ENCODE measurements around the gene POU2AF1. TPM values are rescaled to one million over a fixed set of nuclear protein-coding genes. Genes with fewer than 3 reads are reported as not detected.
"Not testable (repeated sequence)": the region's sequence is repeated elsewhere in the genome, so short reads cannot be mapped to it uniquely, and the experiment has no call there.

Gene POU2AF1
- total RNA-seq, 1 experiment from 2014 or later = not detected

DNA sequence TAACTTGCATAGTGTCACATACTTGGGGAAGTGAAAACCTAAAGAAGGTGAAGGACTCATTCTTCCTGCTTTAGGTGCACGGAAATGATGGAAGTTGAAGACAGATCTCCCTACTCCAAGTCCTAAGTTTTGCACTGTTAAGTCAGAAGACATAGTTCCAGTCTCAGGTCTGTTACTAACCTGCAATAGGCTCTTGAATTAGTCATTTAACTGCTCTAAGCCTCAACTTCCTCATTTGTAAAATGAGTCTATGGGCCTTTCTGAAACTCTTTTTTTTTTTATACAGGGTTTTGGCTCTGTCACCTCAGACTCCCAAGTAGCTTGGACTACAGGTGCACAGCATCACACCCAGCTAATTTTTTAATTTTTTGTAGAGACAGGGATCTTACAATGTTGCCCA is 30.8 kb upstream of the POU2AF1 start:
- no peak for DNase-seq (ENCODE audit: low read depth)

- DNase-seq (ENCODE audit: low read depth) = peak; percentile 67
Measured at GRCh38 chr11:111408789-111409727, 30.0 kb upstream of the POU2AF1 start.

DNA sequence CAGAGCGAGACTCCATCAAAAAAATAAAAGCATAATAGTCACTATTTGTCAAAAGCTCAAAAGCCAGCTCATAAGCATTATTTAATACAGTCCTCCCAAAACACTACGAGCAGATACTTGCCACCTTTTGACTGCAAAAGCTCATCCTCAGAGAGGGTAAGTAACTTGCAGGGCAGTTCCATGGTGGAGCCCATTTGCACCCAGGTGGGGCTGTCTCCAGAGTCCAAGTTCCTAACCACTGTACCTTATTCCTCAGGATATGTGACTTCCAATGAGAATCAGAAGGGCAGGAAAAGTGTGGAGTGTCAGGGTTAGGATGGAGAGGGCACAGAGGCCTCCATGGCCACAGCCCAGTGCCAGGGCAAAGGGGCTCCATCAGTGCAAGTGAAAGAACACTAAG is 28.6 kb upstream of the POU2AF1 start:
- DNase-seq (ENCODE audit: low read depth) = no peak

GRCh38 chr11:111406589-111406988 is 27.5 kb upstream of the POU2AF1 start:
- no peak for DNase-seq (ENCODE audit: low read depth)

DNA sequence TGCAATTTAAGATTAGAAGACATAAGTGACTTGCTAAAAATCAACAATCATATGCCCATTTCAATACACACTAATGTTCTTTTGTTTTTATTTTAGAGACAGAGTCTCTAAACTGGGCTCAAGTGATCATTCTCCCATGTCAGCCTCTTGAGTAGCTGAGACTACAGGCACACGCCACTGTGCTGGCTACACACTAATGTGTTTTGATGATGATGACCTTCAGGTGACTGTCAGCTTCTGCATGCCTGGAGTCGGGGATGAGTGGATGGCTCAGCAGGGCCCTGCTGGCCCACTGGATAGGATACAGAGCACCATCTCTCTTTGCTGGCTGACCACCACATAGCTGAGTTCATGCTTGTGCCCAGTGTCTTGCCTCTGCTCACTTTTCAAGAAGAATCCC is 27.0 kb upstream of the POU2AF1 start:
- no peak for DNase-seq (ENCODE audit: low read depth)

- no peak for DNase-seq (ENCODE audit: low read depth)
Measured at GRCh38 chr11:111405551-111405950, 26.5 kb upstream of the POU2AF1 start.

- no peak for DNase-seq (ENCODE audit: low read depth)
Measured at GRCh38 chr11:111403051-111403726, 24.1 kb upstream of the POU2AF1 start.

DNA sequence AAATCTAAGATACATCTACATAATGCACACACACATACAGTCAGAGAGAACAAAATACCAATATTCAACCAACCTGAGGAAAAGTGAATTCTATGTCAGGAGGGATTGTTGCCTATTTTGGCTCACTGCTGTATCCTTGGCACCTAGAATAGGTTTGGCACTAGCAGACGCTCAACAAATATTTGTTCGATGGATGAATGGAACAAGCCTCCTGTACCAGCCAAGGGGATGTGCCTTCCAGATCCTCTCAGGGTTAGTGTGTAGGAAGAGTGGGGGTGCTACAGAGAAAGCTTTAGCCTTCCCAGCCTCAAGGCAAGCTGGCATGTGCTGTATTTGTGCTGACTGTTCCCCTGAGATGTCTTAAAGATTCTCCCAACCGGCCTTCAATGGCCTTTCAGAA is 23.3 kb upstream of the POU2AF1 start:
- no peak for DNase-seq (ENCODE audit: low read depth)

GRCh38 chr11:111401957-111402356 is 22.9 kb upstream of the POU2AF1 start:
- not testable (repeated sequence) for DNase-seq (ENCODE audit: low read depth)

DNA sequence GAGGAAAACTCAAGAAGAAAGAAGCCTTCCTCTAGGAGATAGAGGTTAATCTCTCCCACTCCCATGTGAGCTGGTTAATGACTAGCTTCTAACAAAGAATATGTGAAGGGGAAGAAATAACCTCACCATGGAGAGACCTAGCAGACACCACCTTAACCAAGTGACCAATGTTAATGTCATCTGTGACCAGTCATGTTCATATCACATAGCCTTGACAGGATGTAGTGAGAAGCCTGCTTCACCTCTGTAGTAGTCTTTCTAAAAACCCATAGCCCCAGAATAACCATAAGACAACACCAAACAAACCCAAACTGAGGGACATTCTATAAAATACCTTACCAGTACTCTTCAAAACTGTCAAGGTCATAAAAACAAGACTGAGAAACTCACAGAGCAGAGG is 21.5 kb upstream of the POU2AF1 start:
- no peak for DNase-seq (ENCODE audit: low read depth)

DNA sequence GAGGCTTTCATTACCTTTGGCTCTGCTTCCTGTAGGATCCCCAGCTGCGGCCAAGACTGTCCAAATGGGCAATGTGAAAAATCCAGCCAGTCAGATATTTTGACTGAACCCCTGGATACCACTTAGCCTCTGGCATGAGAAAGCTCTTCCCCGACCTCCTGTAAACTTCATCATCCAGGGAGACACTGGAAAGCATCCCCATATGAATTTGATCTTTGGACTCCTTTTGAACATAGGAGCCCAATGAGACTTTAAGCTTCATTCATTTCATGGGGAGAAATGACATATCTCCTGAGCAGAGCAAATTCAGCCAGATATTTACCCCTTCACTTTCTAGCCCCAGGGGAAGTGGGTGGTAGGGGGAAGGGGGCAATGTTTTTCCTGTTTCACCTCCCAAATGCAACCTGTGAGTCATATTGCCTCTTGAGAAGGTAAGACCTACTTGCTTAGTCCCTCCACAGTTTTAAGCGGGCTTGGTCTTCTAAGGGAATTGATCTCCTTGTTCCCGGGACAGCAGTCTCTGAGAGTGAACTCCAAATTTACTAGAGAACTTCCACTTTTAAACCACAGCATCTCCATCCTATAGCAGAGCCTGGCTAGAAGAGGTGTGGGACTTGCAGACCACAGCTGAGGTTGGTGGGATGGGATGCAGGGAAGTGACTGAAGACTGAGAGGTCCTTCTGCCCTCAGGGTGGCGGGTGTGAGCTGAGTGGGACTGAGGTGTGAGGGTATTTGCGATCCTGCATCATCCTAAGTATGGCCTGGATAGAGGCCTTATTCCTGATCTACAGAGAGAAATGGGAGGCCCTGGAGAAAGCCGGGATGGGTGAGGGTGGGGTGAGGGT is 20.3 kb upstream of the POU2AF1 start:
- no peak for DNase-seq (ENCODE audit: low read depth)

- no peak for DNase-seq (ENCODE audit: low read depth)
Measured at GRCh38 chr11:111397034-111397433, 18.0 kb upstream of the POU2AF1 start.

DNA sequence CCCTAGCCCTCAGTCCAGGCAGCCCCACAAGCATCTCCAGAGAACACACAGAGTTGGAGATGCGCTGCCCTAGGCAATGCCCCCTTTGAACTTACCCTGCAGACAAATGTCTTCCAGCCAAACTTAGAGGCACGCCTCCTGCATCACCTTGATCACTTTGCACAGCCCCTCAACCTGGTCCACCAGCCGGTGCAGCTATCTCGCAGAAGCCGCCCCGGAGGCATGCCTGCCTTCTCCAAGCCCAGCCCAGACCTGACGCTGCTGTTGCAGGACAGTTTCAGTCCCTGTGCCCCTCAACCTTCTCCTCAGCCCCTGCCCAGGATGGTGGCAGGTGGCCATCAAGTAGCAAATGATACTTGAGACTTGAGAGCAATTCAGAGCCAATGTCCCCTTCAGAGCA is 16.7 kb upstream of the POU2AF1 start:
- DNase-seq (ENCODE audit: low read depth) = no peak

GRCh38 chr11:111395081-111395480 is 16.0 kb upstream of the POU2AF1 start:
- no peak for DNase-seq (ENCODE audit: low read depth)

GRCh38 chr11:111394147-111394546 is 15.1 kb upstream of the POU2AF1 start:
- DNase-seq (ENCODE audit: low read depth) = peak; percentile 56

- DNase-seq (ENCODE audit: low read depth) = no peak
Measured at GRCh38 chr11:111393585-111393984, 14.5 kb upstream of the POU2AF1 start.

DNA sequence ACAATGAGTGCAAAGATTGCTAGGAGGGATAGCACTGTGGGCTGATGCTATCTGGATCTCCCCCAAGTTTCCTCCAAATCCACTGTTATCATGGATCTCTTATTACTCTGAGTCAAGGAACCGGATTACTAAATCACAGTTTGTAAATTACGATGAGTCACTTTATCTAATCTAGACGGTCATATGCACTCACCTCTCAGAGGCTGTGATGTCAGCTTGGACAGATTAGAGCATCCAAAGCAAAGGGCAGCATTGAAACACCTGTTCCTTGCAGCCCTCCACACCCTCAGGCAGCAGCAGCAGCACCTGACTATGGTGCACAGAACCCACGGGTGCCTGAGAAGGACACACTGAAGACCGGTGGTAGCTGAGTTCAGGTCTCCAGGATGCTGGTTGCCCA is 14.0 kb upstream of the POU2AF1 start:
- DNase-seq (ENCODE audit: low read depth) = no peak

DNA sequence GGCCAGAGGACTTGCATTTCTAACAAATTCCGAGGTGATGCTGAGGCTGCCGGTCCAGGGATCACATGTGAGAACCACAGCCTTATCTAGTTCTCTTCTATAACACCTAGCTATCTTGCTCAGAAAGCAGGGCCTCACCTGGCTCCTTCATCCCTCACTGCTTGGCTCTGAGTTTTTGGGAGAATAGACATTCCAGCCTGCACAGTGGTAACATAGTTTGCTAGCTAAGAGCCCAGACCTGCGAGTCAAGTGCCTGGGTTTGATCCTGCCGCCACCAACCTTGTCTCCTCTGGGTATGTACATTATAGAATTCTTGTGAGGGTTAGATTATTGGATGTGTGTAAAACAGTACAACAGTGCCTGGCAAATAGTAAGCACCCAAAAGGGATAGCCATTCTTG is 13.5 kb upstream of the POU2AF1 start:
- no peak for DNase-seq (ENCODE audit: low read depth)

DNA sequence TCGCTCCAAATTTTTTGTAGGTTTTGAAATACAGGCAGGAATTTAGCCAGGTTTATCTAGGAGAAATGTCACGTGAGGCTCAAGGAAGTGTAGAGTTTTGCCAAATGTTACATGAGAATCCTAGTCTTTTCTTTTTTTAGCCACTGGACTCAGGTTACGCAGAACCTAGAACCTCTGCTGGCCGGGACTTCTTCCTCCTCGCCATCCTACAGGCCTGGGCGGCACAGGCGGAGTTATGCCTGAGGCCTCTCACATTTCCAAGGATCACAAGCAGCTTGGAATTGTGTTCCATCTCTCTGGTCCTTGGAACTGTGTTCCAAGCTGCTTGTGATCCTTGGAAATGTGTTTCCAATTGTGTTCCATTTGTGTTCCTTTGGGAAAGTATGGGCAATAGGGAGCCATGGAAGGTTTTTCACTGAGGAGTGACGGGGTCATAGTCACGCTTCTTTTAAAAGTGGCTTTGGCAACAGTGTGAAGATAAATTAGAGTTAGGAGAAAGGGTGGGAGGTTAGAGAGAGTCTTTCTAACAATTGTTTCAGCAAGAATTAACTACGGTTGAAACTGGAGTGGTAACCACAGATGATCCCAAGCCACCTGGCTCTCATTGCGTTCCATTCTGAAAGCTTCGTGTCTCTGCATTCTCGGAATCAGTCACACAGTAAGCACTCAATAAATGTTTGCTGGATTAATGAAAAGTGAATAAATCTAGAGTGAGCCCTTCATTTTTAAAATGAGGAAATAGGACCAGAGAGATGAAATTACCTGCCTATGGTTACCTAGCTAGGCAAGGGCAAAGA is 12.5 kb upstream of the POU2AF1 start:
- no peak for DNase-seq (ENCODE audit: low read depth)

DNA sequence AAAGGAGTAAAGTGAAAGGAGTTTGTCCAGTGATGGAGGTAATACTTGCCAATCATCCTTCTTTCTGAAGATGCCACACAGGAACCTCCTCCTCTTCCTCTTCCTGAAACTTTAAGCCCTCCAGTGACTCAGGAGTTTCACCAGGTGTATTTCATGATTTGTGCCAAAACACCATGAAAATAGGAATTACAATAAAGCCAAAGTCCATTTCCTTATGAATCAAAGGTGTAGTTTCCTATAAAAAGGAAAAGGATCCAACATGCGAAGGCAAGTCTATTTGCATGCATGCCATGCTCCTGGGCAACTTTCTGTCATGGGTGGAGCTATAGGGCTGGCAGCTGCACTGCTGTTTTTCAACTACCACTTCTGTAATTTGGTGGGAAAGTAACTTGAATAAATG is 9.8 kb upstream of the POU2AF1 start:
- no peak for DNase-seq (ENCODE audit: low read depth)

DNA sequence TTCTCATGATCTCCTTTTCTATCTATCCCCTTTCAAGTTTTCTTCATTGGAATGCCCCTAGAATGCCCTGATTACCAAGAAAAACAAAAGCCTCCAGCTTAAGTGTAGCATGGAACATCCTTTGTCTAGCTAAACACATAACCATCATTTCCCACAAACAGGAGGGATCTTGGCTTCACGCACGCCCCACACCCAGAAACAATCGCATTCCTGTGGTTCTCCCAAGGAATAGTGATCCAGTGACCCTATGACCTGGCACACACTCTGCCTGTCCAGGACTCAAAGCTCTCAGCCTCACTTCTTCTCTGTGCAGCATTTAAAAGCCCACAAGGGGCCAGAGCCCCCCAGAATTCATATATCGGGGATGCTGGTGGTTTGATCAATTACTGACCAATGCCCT is 9.3 kb upstream of the POU2AF1 start:
- no peak for DNase-seq (ENCODE audit: low read depth)
